ENCODE measurements around the gene ILF3. TPM values are rescaled to one million over a fixed set of nuclear protein-coding genes. Genes with fewer than 3 reads are reported as not detected.

Gene ILF3
- polyA plus RNA-seq, 3 donors, result 34.4 to 189 (median 48.1) TPM

- no peak overlapping the region for H3K4me3 Mint-ChIP-seq
- no peak for TF ChIP-seq CTCF (IDR thresholded peaks at IDR 0.05)
These were observed 2.3 kb upstream of the ILF3 start for GRCh38 chr19:10651851-10652250.

GRCh38 chr19:10653482-10653731, 739 bp upstream of the ILF3 start:
- H3K4me1 Mint-ChIP-seq, result peaks cover 41% of the 10 kb centered on the region
- under 1% methylated on average over 16 of the region's 18 CpGs for WGBS (ENCODE audit: insufficient coverage)
- Histone ChIP-seq H3K9me3 (replicated peaks in 1 of 2; ENCODE audit: control insufficient read depth in 1 of 2, insufficient read depth in 1 of 2, low read length in 2 of 2) (no peaks in the 10 kb centered on the region), H4K20me1 (ENCODE audit: insufficient read depth, low read length) (peaks cover 38% of the 10 kb centered on the region), H3K27me3 (ENCODE audit: control insufficient read depth in 2 of 2, insufficient read depth in 2 of 2, low read length in 2 of 2) (no peaks in the 10 kb centered on the region), H2AFZ (ENCODE audit: insufficient read depth, low read depth, low read length, poor library complexity, severe bottlenecking) (peak overlapping the region; percentile 61), H3K79me2 (ENCODE audit: insufficient read depth, low read length) (peaks cover 49% of the 10 kb centered on the region), H3K27ac (ENCODE audit: low read depth in 1 of 2, low read length in 2 of 2) (peak overlapping the region; percentile 95 to 96), H3K9ac (ENCODE audit: insufficient read depth, low read length, poor library complexity, severe bottlenecking) (peak overlapping the region; percentile 93), H3K4me3 (replicated peaks in 1 of 3; ENCODE audit: low read depth in 2 of 3, low read length in 3 of 3) (peak overlapping the region; percentile 70 to 90 (median 74)), H3K4me2 (replicated peaks; ENCODE audit: extremely low read depth, low read length, poor library complexity, severe bottlenecking) (peak overlapping the region; percentile 97), H3K36me3 (replicated peaks in 1 of 2; ENCODE audit: control insufficient read depth in 1 of 2, insufficient read depth in 2 of 2, low read length in 2 of 2) (peaks cover 0 to 6% of the 10 kb centered on the region in 2 donors), H3K4me1 (ENCODE audit: control insufficient read depth in 1 of 2, insufficient read depth in 2 of 2, low read length in 2 of 2) (peaks cover 30 to 38% of the 10 kb centered on the region in 2 donors)
- no peak for TF ChIP-seq CTCF (IDR thresholded peaks at IDR 0.05)
- peaks cover 0 to 2% (median 0%) of the 10 kb centered on the region in 7 donors for H3K9me3 Mint-ChIP-seq
- H3K36me3 Mint-ChIP-seq, result peaks cover 7 to 10% of the 10 kb centered on the region in 2 donors
- peak overlapping the region; percentile 97 to 99 (median 98) for H3K27ac Mint-ChIP-seq
- peak overlapping the region; percentile 89 to 93 for H3K4me3 Mint-ChIP-seq
- H3K27me3 Mint-ChIP-seq (ENCODE audit: low read depth in 3 of 3), result peaks cover 0 to 7% (median 1%) of the 10 kb centered on the region in 3 donors
- intact Hi-C loops (cut with micrococcal nuclease), result loop anchor here in 1 of 2 donors (5.0 kb wide), 1 partner anchor 86 kb away; the partner anchor contains the start of genes CDKN2D and KRI1
- no peak for DNase-seq

More at GRCh38 chr19:10651851-10652250, 2.3 kb upstream of the ILF3 start:
- peaks cover 34% of the 10 kb centered on the region for H3K79me2 ChIP-seq (ENCODE audit: insufficient read depth, low read length)
- Mint-ChIP-seq H3K27ac (peak overlapping the region in 5 of 7 donors; percentile 57 to 98 (median 98)), H3K27me3 (ENCODE audit: low read depth in 3 of 3) (peaks cover 0 to 7% (median 1%) of the 10 kb centered on the region in 3 donors), H3K36me3 (peaks cover 0 to under 1% of the 10 kb centered on the region in 2 donors), H3K4me1 (peaks cover 42% of the 10 kb centered on the region), H3K9me3 (peaks cover 0 to 2% (median 0%) of the 10 kb centered on the region in 7 donors)
- H3K4me3 ChIP-seq (replicated peaks in 1 of 3; ENCODE audit: low read depth in 2 of 3, low read length in 3 of 3), result peak overlapping the region in 1 of 3 experiments; percentile 90
- H4K20me1 ChIP-seq (ENCODE audit: insufficient read depth, low read length), result peaks cover 22% of the 10 kb centered on the region
- H3K36me3 ChIP-seq (replicated peaks in 1 of 2; ENCODE audit: control insufficient read depth in 1 of 2, insufficient read depth in 2 of 2, low read length in 2 of 2), result no peaks in the 10 kb centered on the region
- H3K9me3 ChIP-seq (replicated peaks in 1 of 2; ENCODE audit: control insufficient read depth in 1 of 2, insufficient read depth in 1 of 2, low read length in 2 of 2), result no peaks in the 10 kb centered on the region
- peaks cover 30 to 38% of the 10 kb centered on the region in 2 donors for H3K4me1 ChIP-seq (ENCODE audit: control insufficient read depth in 1 of 2, insufficient read depth in 2 of 2, low read length in 2 of 2)
- H3K4me2 ChIP-seq (replicated peaks; ENCODE audit: extremely low read depth, low read length, poor library complexity, severe bottlenecking), result peak overlapping the region; percentile 22
- DNase-seq, result no peak
- no peaks in the 10 kb centered on the region for H3K27me3 ChIP-seq (ENCODE audit: control insufficient read depth in 2 of 2, insufficient read depth in 2 of 2, low read length in 2 of 2)
- H3K9ac ChIP-seq (ENCODE audit: insufficient read depth, low read length, poor library complexity, severe bottlenecking), result no peak overlapping the region
- H2AFZ ChIP-seq (ENCODE audit: insufficient read depth, low read depth, low read length, poor library complexity, severe bottlenecking), result no peak overlapping the region
- peak overlapping the region in 1 of 2 donors; percentile 95 for H3K27ac ChIP-seq (ENCODE audit: low read depth in 1 of 2, low read length in 2 of 2)
- 100% methylated on average over 2 of the region's 4 CpGs for WGBS (ENCODE audit: insufficient coverage)
- intact Hi-C loops (cut with micrococcal nuclease), result loop anchor here in 1 of 2 donors (5.0 kb wide), 1 partner anchor 85 kb away; the partner anchor contains the start of genes CDKN2D and KRI1
